Measurements from ENCODE around the gene DMAC1. TPM values are rescaled to one million over a fixed set of nuclear protein-coding genes. Genes with fewer than 3 reads are reported as not detected.
A peak's percentile ranks its signal among the peaks of the same experiment; 100 is the strongest.

Gene DMAC1
- total RNA-seq (18.7 TPM), polyA plus RNA-seq (10 to 100 TPM; 53.0 to 93.4 (median 65.3) TPM)

GRCh38 chr9:7799234-7799943, at the start of gene DMAC1:
Gene DMAC1 (minus strand): TSS chr9:7799778. CDS start chr9:7799734, 44 bp downstream.
- H3K4me3 ChIP-seq (ENCODE audit: low read depth, low read length), result peak within 1 kb of the TSS; percentile 90
- peaks cover 28 to 52% (median 42%) of the 10 kb centered on the region in 4 donors for H3K4me1 Mint-ChIP-seq
- peaks cover 21% of the 10 kb centered on the region for H3K36me3 Mint-ChIP-seq

GRCh38 chr9:7849362-7849761, 49.8 kb upstream of the DMAC1 start:
- Histone ChIP-seq H3K4me1 (ENCODE audit: control insufficient read depth, insufficient read depth, low read length, poor library complexity, severe bottlenecking) (no peaks in the 10 kb centered on the region), H3K9me3 (ENCODE audit: control insufficient read depth in 2 of 2, low read length in 2 of 2) (no peaks in the 10 kb centered on the region), H3K36me3 (ENCODE audit: control insufficient read depth, insufficient read depth, low read length) (no peaks in the 10 kb centered on the region), H3K27ac (ENCODE audit: insufficient read depth, low read length, poor library complexity, severe bottlenecking) (no peak overlapping the region), H3K27me3 (ENCODE audit: control insufficient read depth, insufficient read depth, low read length) (no peaks in the 10 kb centered on the region), H3K4me3 (ENCODE audit: low read depth, low read length) (no peak overlapping the region)
- ATAC-seq (ENCODE audit: low read depth in 2 of 2), result no peak
- no peak overlapping the region for H3K27ac Mint-ChIP-seq
- peaks cover 0 to under 1% (median 0%) of the 10 kb centered on the region in 7 donors for H3K9me3 Mint-ChIP-seq
- no peaks in the 10 kb centered on the region for H3K36me3 Mint-ChIP-seq
- peaks cover 0 to 4% (median 1%) of the 10 kb centered on the region in 4 donors for H3K4me1 Mint-ChIP-seq
- no peak for DNase-seq
- no peaks in the 10 kb centered on the region for H3K27me3 Mint-ChIP-seq
- H3K4me3 Mint-ChIP-seq, result no peak overlapping the region

More at GRCh38 chr9:7799234-7799943, at the start of gene DMAC1:
- Histone ChIP-seq H3K36me3 (ENCODE audit: control insufficient read depth, insufficient read depth, low read length) (peaks cover 28% of the 10 kb centered on the region), H3K9me3 (ENCODE audit: control insufficient read depth in 2 of 2, low read length in 2 of 2) (no peaks in the 10 kb centered on the region), H3K27ac (ENCODE audit: insufficient read depth, low read length, poor library complexity, severe bottlenecking) (peak within 1 kb of the TSS; percentile 92), H3K4me1 (ENCODE audit: control insufficient read depth, insufficient read depth, low read length, poor library complexity, severe bottlenecking) (peaks cover 19% of the 10 kb centered on the region), H3K27me3 (ENCODE audit: control insufficient read depth, insufficient read depth, low read length) (no peaks in the 10 kb centered on the region)
- Mint-ChIP-seq H3K9me3 (no peaks in the 10 kb centered on the region), H3K27ac (peak within 1 kb of the TSS; percentile 94 to 97 (median 96)), H3K27me3 (no peaks in the 10 kb centered on the region), H3K4me3 (peak within 1 kb of the TSS; percentile 93 to 97 (median 95))
- DNase-seq (peak; percentile 52 to 93 (median 79)), ATAC-seq (ENCODE audit: low read depth in 2 of 2) (peak; percentile 88 to 89)

DNA sequence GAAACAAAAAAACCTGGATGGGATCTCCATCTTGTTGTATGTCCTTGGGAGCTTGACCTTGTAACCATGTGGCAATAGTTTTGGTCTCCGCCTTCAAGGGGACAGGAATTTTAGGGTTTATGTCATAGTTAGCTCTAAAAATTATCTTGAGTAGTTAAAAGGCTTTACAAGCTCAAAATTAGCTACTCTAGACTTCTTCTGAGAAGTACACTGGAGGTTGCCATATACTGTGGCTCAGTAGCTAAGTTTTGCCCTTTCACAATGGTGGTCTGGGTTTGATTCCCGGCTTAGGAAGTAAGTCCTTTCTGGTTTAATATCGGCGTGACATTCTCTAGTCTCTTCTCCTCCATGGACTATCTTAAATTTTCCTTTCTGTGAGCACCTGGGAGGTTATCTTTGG, 48.9 kb upstream of the DMAC1 start:
- H3K4me1 Mint-ChIP-seq, result peaks cover 0 to 7% (median 5%) of the 10 kb centered on the region in 4 donors
- DNase-seq (no peak), ATAC-seq (ENCODE audit: low read depth in 2 of 2) (no peak)
- no peaks in the 10 kb centered on the region for H3K9me3 ChIP-seq (ENCODE audit: control insufficient read depth in 2 of 2, low read length in 2 of 2)
- H3K27ac Mint-ChIP-seq, result no peak overlapping the region
- H3K36me3 ChIP-seq (ENCODE audit: control insufficient read depth, insufficient read depth, low read length), result no peaks in the 10 kb centered on the region
- no peaks in the 10 kb centered on the region for H3K27me3 ChIP-seq (ENCODE audit: control insufficient read depth, insufficient read depth, low read length)
- H3K27ac ChIP-seq (ENCODE audit: insufficient read depth, low read length, poor library complexity, severe bottlenecking), result no peak overlapping the region
- H3K9me3 Mint-ChIP-seq, result no peaks in the 10 kb centered on the region
- H3K4me1 ChIP-seq (ENCODE audit: control insufficient read depth, insufficient read depth, low read length, poor library complexity, severe bottlenecking), result no peaks in the 10 kb centered on the region
- no peaks in the 10 kb centered on the region for H3K27me3 Mint-ChIP-seq
- H3K4me3 ChIP-seq (ENCODE audit: low read depth, low read length), result no peak overlapping the region
- H3K4me3 Mint-ChIP-seq, result no peak overlapping the region
- H3K36me3 Mint-ChIP-seq, result no peaks in the 10 kb centered on the region

DNA sequence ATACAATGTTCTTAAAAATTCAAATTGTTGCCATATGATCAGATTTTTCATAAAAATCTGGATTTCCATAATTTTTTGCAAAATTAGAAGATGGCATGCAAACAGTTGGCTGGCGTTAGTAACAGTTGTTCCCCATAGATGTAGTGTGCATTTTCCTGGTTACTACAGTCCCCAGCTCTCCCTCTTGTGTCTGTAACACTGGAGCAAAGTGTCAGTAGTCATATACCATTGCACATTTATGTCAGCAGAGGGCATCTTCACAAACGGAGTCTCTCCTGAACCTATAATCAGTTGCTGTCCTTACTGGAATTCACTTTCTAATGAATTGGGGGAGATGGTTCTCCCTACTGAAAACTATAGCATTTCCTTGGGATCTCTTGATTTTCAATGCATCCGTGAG, 44.7 kb upstream of the DMAC1 start:
- Mint-ChIP-seq H3K4me3 (no peak overlapping the region), H3K4me1 (peaks cover 0 to 7% (median 5%) of the 10 kb centered on the region in 4 donors), H3K27ac (peak overlapping the region in 1 of 3 donors; percentile 49), H3K36me3 (no peaks in the 10 kb centered on the region), H3K9me3 (peaks cover 0 to 1% (median 0%) of the 10 kb centered on the region in 7 donors), H3K27me3 (no peaks in the 10 kb centered on the region)
- no peaks in the 10 kb centered on the region for H3K9me3 ChIP-seq (ENCODE audit: control insufficient read depth in 2 of 2, low read length in 2 of 2)
- DNase-seq (peak in 2 of 3 donors; percentile 30 to 49), ATAC-seq (ENCODE audit: low read depth in 2 of 2) (peak in 1 of 2 donors; percentile 45)
- no peak overlapping the region for H3K4me3 ChIP-seq (ENCODE audit: low read depth, low read length)
- no peaks in the 10 kb centered on the region for H3K27me3 ChIP-seq (ENCODE audit: control insufficient read depth, insufficient read depth, low read length)
- H3K27ac ChIP-seq (ENCODE audit: insufficient read depth, low read length, poor library complexity, severe bottlenecking), result no peak overlapping the region
- no peaks in the 10 kb centered on the region for H3K4me1 ChIP-seq (ENCODE audit: control insufficient read depth, insufficient read depth, low read length, poor library complexity, severe bottlenecking)
- no peaks in the 10 kb centered on the region for H3K36me3 ChIP-seq (ENCODE audit: control insufficient read depth, insufficient read depth, low read length)

- Mint-ChIP-seq H3K27me3 (no peaks in the 10 kb centered on the region), H3K4me1 (peaks cover 0 to 7% (median 5%) of the 10 kb centered on the region in 4 donors), H3K9me3 (peaks cover 0 to 1% (median 0%) of the 10 kb centered on the region in 7 donors), H3K4me3 (no peak overlapping the region), H3K36me3 (no peaks in the 10 kb centered on the region), H3K27ac (no peak overlapping the region)
- Histone ChIP-seq H3K36me3 (ENCODE audit: control insufficient read depth, insufficient read depth, low read length) (no peaks in the 10 kb centered on the region), H3K27me3 (ENCODE audit: control insufficient read depth, insufficient read depth, low read length) (no peaks in the 10 kb centered on the region), H3K9me3 (ENCODE audit: control insufficient read depth in 2 of 2, low read length in 2 of 2) (no peaks in the 10 kb centered on the region), H3K4me1 (ENCODE audit: control insufficient read depth, insufficient read depth, low read length, poor library complexity, severe bottlenecking) (no peaks in the 10 kb centered on the region), H3K4me3 (ENCODE audit: low read depth, low read length) (no peak overlapping the region), H3K27ac (ENCODE audit: insufficient read depth, low read length, poor library complexity, severe bottlenecking) (no peak overlapping the region)
- no peak for DNase-seq
- ATAC-seq (ENCODE audit: low read depth in 2 of 2), result no peak
Measured at GRCh38 chr9:7841831-7842230, 42.3 kb upstream of the DMAC1 start.

GRCh38 chr9:7834531-7834930, 35.0 kb upstream of the DMAC1 start:
- no peaks in the 10 kb centered on the region for H3K27me3 Mint-ChIP-seq
- no peaks in the 10 kb centered on the region for H3K9me3 ChIP-seq (ENCODE audit: control insufficient read depth in 2 of 2, low read length in 2 of 2)
- no peak overlapping the region for H3K4me3 ChIP-seq (ENCODE audit: low read depth, low read length)
- no peaks in the 10 kb centered on the region for H3K4me1 Mint-ChIP-seq
- H3K27ac Mint-ChIP-seq, result no peak overlapping the region
- no peaks in the 10 kb centered on the region for H3K36me3 Mint-ChIP-seq
- H3K27ac ChIP-seq (ENCODE audit: insufficient read depth, low read length, poor library complexity, severe bottlenecking), result no peak overlapping the region
- H3K4me3 Mint-ChIP-seq, result no peak overlapping the region
- no peaks in the 10 kb centered on the region for H3K4me1 ChIP-seq (ENCODE audit: control insufficient read depth, insufficient read depth, low read length, poor library complexity, severe bottlenecking)
- ATAC-seq (ENCODE audit: low read depth in 2 of 2) (no peak), DNase-seq (no peak)
- H3K27me3 ChIP-seq (ENCODE audit: control insufficient read depth, insufficient read depth, low read length), result no peaks in the 10 kb centered on the region
- H3K9me3 Mint-ChIP-seq, result peaks cover 0 to 7% (median 0%) of the 10 kb centered on the region in 7 donors
- H3K36me3 ChIP-seq (ENCODE audit: control insufficient read depth, insufficient read depth, low read length), result no peaks in the 10 kb centered on the region

GRCh38 chr9:7828334-7828733, 28.8 kb upstream of the DMAC1 start:
- Histone ChIP-seq H3K9me3 (ENCODE audit: control insufficient read depth in 2 of 2, low read length in 2 of 2) (no peaks in the 10 kb centered on the region), H3K36me3 (ENCODE audit: control insufficient read depth, insufficient read depth, low read length) (no peaks in the 10 kb centered on the region), H3K4me1 (ENCODE audit: control insufficient read depth, insufficient read depth, low read length, poor library complexity, severe bottlenecking) (no peaks in the 10 kb centered on the region), H3K4me3 (ENCODE audit: low read depth, low read length) (no peak overlapping the region), H3K27me3 (ENCODE audit: control insufficient read depth, insufficient read depth, low read length) (peaks cover 4% of the 10 kb centered on the region), H3K27ac (ENCODE audit: insufficient read depth, low read length, poor library complexity, severe bottlenecking) (no peak overlapping the region)
- Mint-ChIP-seq H3K9me3 (peaks cover 0 to 4% (median 0%) of the 10 kb centered on the region in 7 donors), H3K27ac (no peak overlapping the region), H3K4me3 (no peak overlapping the region), H3K36me3 (no peaks in the 10 kb centered on the region), H3K4me1 (no peaks in the 10 kb centered on the region), H3K27me3 (peaks cover 8% of the 10 kb centered on the region)
- DNase-seq (no peak), ATAC-seq (ENCODE audit: low read depth in 2 of 2) (no peak)

DNA sequence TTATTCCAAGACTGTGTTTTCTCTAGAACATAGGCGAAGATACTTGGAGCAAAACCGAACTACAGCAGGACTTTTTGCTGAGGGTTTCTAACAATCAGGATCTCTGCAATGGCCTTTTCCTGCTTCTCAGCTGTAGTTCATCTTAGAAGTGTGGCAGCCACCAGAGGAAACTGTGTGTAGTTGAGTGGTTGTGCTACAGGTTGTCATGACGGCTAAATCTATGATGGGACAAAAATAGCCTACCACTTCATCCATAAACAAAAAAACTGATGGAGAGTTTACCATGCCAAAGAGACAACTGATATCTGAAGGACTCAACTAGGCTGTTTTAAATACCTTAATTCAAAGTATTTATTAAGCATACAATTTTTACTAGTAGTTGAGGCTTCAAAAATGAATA, 28.2 kb upstream of the DMAC1 start:
- Histone ChIP-seq H3K36me3 (ENCODE audit: control insufficient read depth, insufficient read depth, low read length) (no peaks in the 10 kb centered on the region), H3K9me3 (ENCODE audit: control insufficient read depth in 2 of 2, low read length in 2 of 2) (no peaks in the 10 kb centered on the region), H3K4me1 (ENCODE audit: control insufficient read depth, insufficient read depth, low read length, poor library complexity, severe bottlenecking) (no peaks in the 10 kb centered on the region), H3K27ac (ENCODE audit: insufficient read depth, low read length, poor library complexity, severe bottlenecking) (no peak overlapping the region), H3K4me3 (ENCODE audit: low read depth, low read length) (no peak overlapping the region), H3K27me3 (ENCODE audit: control insufficient read depth, insufficient read depth, low read length) (peaks cover 4% of the 10 kb centered on the region)
- no peak overlapping the region for H3K4me3 Mint-ChIP-seq
- H3K9me3 Mint-ChIP-seq, result peaks cover 0 to 4% (median 0%) of the 10 kb centered on the region in 7 donors
- DNase-seq (no peak), ATAC-seq (ENCODE audit: low read depth in 2 of 2) (no peak)
- peaks cover 8% of the 10 kb centered on the region for H3K27me3 Mint-ChIP-seq
- H3K4me1 Mint-ChIP-seq, result no peaks in the 10 kb centered on the region
- no peaks in the 10 kb centered on the region for H3K36me3 Mint-ChIP-seq
- no peak overlapping the region for H3K27ac Mint-ChIP-seq

All from CD4-positive, CD25-positive, alpha-beta regulatory T cell (primary cell).